NCI-H1105 treated with DMSO at 0.1 percent for 48 hours (cell line): Measurements from ENCODE around the gene RNF213.
"Not testable (repeated sequence)": the region's sequence is repeated elsewhere in the genome, so short reads cannot be mapped to it uniquely, and the experiment has no call there.

Experiments
- DNase-seq: peaks from one replicate; lab custom pipeline; 2025; lab: John Stamatoyannopoulos, UW

RNF213 gene

GRCh38 chr17:80224683-80225082 is 36.0 kb upstream of the RNF213 start:
- no peak for DNase-seq

DNA sequence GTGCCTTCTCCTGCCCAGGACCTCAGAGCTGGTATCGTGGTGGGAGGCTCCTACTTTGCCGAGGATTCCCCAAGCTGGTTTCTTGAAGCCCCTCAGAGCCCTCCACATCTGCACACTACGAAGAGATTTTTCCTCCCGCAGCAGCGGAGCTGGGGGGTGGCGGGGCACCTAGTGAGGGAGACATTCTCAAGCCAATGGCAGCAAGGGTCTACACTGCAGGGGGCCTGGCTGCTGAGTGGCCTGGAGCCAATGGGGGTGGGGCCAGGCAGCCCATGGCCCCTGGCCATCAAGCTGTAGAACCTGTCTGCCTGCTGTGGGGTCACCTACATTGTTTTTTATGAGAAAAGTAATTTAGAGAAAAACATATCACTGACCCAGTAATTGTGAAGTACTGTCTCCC is 35.4 kb upstream of the RNF213 start:
- DNase-seq: no peak

- no peak for DNase-seq
Observed at GRCh38 chr17:80227156-80227555, 33.5 kb upstream of the RNF213 start.

GRCh38 chr17:80227666-80228065 is 33.0 kb upstream of the RNF213 start:
- no peak for DNase-seq

- DNase-seq: no peak
Observed at GRCh38 chr17:80228477-80228876, 32.2 kb upstream of the RNF213 start.

GRCh38 chr17:80229011-80229410 is 31.6 kb upstream of the RNF213 start:
- no peak for DNase-seq

DNA sequence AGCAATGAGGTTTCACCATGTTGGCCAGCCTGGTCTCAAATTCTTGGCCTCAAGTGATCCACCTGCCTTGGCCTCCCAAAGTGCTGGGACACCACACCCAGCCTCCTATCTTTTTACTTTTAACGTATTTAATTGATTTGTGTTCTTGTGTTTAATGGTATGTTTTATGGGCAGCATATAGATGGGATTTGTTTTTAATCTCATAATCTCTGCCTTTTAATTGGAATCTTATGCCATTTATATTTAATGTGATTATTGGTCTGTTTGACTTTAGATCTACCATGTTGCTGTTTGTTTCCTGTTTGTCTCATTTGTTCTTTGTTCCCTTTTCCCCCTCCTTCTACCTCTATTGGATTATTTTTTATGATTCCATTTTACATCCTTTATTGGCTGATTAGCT is 28.2 kb upstream of the RNF213 start:
- DNase-seq: no peak

DNA sequence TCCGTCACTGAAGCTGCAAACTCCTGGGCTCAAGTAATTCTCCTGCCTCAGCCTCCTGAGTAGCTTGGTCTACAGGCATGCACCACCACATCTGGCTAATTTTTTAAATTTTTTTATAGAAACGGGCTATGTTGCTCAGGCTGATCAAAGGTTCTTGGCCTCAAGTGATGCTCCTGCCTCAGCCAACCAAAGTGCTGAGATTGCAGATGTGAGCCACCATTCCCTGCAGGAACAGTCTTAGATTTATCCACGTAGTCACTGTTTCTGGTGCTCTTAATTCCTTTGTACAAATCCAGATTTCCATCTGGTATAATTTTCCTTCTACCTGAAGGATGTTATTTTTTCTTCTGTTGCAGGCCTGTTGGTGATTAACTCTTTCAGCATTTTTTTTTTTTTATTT is 27.4 kb upstream of the RNF213 start:
- DNase-seq: no peak

GRCh38 chr17:80236911-80237310 is 23.7 kb upstream of the RNF213 start:
- DNase-seq: no peak

DNA sequence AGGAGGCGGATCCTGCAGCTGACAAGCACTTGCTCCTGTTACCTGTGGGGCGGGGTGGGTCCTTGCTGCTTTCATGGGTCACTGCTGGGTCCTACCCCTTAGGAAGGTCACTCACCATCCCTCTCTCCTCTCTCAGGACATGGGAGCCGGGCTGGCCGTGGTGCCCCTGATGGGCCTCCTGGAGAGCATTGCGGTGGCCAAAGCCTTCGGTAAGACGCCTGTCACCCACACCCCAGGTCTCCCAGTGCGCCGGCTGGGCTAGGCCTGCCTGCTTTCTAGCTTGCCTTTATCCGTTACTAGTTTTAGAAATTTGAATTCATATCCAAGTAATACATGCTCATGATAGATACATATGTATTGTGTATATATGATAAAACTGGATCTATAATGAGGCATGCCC is 23.3 kb upstream of the RNF213 start:
- DNase-seq: no peak

GRCh38 chr17:80242505-80242904 is 18.1 kb upstream of the RNF213 start:
- no peak for DNase-seq

DNA sequence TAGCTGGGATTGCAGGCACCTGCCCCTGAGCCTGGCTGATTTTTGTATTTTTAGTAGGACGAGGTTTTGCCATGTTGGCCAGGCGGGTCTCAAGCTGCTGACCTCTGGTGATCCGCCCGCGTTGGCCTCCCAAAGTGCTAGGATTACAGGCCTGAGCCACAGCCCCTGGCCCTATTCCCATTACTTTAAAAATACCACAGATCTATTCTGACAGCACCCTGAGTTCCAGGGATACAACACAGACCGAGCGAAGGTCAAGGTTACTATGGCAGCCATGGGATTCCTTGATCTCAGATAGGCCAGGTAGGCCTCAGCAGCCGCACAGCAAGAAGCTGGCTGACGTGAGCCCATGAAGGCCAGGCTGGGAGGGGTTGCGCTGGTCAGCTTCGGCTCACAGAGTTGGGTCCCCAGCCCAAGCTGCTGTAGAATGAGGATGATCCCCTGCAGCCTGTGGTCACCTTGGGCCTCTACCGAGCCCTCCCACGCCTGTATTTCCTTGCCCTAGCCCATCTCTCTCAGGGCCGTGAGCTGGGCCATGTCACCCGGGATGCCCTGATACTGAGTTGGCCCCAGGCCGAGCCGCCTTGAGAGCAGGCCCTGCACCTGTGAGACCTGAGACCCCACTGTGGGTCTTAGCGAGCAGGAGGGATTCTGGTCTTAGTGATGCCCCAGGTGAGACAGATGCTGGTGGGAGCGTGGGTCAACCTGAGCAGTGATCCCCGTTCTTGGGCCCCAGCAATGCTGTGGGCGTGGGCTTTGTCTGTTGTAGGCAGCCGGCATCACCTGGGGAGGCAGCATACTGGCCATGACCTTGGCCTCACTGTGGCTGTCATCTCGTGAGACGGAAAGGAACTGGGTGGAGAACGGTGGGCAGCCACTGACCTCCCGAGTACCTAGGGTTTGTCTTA is 16.9 kb upstream of the RNF213 start:
- DNase-seq: no peak

GRCh38 chr17:80244448-80244847 is 16.2 kb upstream of the RNF213 start:
- not testable (repeated sequence) for DNase-seq

GRCh38 chr17:80244871-80245509 is 15.7 kb upstream of the RNF213 start:
- no peak for DNase-seq

DNA sequence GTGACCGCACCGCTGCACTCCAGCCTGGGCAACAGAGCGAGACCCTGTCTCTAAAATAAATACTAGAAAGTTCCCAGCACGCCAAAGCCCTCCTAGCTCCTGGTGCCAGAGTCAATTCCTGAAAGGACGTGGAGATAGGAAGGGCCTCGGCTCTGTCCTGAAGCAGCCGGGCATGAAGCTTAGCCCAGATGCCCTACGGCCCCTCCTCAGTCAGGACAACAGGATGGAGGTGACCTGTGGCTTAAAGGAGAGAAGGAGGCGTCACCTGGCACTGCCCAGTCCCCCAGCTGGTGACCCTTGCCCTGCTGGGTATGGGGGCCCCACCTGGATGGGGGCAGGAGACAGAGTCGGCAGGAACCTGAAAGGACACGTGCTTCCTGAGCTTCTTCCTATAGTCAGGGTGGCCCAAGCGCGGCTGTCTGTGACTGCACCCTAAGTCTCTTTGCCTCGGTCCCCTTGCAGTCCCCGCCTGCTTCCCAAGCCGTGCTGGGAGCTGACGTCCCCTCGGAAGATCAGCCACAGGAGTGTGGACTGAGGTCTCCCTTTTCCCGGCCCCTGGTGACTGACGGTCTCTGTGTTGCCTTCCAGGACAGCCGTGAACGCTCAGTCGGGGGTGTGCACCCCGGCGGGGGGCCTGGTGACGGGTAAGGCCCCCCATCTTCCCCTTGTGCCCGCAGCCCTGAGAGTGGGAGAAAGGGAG is 14.9 kb upstream of the RNF213 start:
- DNase-seq: no peak

DNA sequence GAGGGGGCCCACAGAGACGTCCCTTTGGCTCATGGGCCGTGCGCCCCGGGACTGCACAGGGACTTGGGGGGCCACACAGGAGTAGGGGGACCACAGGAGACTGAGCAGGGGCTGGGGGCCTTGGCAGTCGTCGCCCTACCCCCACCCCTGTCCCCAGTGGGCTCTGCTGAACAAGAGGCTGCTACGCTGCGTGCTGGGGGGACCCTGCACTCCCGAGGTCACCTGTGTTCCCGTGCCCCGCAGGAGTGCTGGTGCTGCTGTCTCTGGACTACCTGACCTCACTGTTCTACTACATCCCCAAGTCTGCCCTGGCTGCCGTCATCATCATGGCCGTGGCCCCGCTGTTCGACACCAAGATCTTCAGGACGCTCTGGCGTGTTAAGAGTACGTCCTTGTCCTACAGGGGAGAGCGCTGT is 14.4 kb upstream of the RNF213 start:
- DNase-seq: no peak

DNA sequence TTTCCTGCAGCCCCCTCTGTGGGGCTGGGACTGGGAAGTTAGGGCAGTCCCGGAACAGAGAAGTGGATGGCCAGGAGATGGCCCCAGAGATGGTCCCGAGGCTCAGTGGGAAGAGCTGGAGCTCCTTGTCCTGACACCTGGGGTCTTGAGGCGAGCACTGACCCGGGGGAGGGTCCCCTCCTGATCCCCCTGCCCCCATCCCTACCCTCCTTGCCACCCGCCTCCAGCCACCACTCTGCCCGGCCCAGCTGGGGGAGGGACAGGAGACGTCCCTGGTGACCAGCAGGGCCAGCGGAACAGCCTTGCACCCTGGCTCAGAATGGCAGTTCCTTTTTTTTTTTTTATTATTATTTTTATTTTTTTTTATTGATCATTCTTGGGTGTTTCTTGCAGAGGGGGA is 13.9 kb upstream of the RNF213 start:
- DNase-seq: no peak

DNA sequence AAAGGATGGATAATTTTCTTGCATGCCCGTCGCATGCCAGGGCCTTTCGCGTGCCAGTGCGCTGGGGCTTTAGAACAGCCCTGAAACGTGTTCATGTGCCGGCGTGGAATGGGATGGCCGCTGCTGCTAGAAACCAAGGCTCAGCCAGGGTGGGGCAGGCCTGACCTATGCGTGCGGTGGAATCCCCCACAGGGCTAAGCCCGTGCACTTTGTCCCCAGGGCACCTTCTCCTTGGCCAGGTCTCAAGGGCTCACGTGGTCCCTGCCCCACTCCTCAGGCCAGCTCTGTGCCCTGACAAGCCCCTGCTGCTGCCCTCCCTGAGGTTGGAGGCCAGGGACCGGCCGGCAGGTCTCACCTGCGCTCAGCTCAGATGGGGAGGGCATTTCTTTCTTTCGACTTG is 13.1 kb upstream of the RNF213 start:
- DNase-seq: no peak

DNA sequence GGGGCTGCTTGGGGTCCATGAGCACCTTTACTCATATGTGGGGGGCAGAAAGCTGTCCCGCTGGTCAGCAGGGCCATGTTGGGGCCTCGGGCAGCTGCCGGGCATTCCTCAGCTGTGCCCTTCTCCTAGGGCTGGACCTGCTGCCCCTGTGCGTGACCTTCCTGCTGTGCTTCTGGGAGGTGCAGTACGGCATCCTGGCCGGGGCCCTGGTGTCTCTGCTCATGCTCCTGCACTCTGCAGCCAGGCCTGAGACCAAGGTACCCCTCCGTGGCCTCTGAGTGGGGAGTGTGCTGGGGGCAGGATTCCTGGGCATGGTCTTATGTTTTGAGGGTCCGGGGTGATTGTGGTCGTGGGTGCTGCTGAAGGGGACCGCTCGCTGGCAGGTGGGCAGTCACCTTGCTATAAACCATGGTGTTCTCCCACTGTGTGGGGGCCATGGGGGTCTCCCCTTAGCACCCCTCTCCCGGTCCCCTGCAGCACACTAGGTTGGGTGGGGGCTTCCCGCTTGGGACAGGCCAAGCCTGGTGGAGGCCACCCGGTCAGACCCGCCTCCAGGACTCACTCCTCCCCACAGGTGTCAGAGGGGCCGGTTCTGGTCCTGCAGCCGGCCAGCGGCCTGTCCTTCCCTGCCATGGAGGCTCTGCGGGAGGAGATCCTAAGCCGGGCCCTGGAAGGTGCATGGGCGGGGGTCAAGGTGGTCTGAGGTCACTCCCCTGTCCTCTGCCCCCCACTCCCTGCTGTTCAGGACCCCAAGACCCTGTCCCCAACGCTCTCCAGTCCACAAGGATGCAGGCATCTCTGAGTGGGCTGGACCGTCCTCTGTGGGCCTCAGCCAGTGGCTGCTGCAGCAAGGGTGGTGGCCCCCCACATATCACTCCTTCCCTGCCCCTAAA is 12.4 kb upstream of the RNF213 start:
- no peak for DNase-seq

GRCh38 chr17:80248894-80249710 is 11.6 kb upstream of the RNF213 start:
- DNase-seq: no peak

GRCh38 chr17:80251966-80252365 is 8.7 kb upstream of the RNF213 start:
- no peak for DNase-seq
